ENCODE results near the gene SHOX.

DNA sequence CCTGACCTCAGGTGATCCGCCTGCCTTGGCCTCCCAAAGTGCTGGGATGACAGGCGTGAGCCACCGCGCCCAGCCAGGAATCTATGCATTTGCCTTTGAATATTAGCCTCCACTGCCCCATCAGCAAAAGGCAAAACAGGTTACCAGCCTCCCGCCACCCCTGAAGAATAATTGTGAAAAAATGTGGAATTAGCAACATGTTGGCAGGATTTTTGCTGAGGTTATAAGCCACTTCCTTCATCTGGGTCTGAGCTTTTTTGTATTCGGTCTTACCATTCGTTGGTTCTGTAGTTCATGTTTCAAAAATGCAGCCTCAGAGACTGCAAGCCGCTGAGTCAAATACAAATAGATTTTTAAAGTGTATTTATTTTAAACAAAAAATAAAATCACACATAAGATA, 44.2 kb upstream of the SHOX start:
- TF ChIP-seq, protein P1, sequence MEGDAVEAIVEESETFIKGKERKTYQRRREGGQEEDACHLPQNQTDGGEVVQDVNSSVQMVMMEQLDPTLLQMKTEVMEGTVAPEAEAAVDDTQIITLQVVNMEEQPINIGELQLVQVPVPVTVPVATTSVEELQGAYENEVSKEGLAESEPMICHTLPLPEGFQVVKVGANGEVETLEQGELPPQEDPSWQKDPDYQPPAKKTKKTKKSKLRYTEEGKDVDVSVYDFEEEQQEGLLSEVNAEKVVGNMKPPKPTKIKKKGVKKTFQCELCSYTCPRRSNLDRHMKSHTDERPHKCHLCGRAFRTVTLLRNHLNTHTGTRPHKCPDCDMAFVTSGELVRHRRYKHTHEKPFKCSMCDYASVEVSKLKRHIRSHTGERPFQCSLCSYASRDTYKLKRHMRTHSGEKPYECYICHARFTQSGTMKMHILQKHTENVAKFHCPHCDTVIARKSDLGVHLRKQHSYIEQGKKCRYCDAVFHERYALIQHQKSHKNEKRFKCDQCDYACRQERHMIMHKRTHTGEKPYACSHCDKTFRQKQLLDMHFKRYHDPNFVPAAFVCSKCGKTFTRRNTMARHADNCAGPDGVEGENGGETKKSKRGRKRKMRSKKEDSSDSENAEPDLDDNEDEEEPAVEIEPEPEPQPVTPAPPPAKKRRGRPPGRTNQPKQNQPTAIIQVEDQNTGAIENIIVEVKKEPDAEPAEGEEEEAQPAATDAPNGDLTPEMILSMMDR (conservative IDR thresholded peaks at IDR 0.05 in 1 of 2, IDR thresholded peaks at IDR 0.05 in 1 of 2; ENCODE audit: low read depth in 1 of 2, low read length in 2 of 2) = no peak
- TF ChIP-seq EZH2 (IDR thresholded peaks at IDR 0.05; ENCODE audit: low read length, missing control alignments) = no peak

All from fibroblast of lung (primary cell).